H9 (cell line): ENCODE data around the gene GRIP2. TPM values are rescaled to one million over a fixed set of nuclear protein-coding genes. Genes with fewer than 3 reads are reported as not detected.

Experiments used
- DNase-seq: peaks from one replicate; pipeline ENCODE4 v3.0.0-alpha.2; 2017
- H2AFZ ChIP-seq: one replicate; pipeline ENCODE4 v1.6.1; 2013; ENCODE audit warnings: mild to moderate bottlenecking, low read length, control low read depth, moderate library complexity
- H2AK5ac ChIP-seq: 2 replicates; pipeline ENCODE4 v1.6.1; 2013; ENCODE audit warnings: low read length, control low read depth, mixed read lengths; ENCODE audit not compliant: insufficient read length
- H2BK120ac ChIP-seq: one replicate; pipeline ENCODE4 v1.6.1; 2013; ENCODE audit warnings: low read depth, mild to moderate bottlenecking, low read length, control low read depth, inconsistent platforms; ENCODE audit not compliant: poor library complexity, severe bottlenecking
- H2BK12ac ChIP-seq: 2 replicates; pipeline ENCODE4 v1.6.1; 2013; ENCODE audit warnings: low read length, control low read depth, mixed read lengths, low read depth; ENCODE audit not compliant: insufficient read length
- H2BK15ac ChIP-seq: 2 replicates; pipeline ENCODE4 v1.6.1; 2013; ENCODE audit warnings: low read depth, low read length, control low read depth
- H2BK20ac ChIP-seq: one replicate; pipeline ENCODE4 v1.6.1; 2013; ENCODE audit warnings: low read depth, mild to moderate bottlenecking, low read length, control low read depth, inconsistent platforms; ENCODE audit not compliant: poor library complexity, severe bottlenecking
- H2BK5ac ChIP-seq: 2 replicates; pipeline ENCODE4 v1.6.1; 2013; ENCODE audit warnings: low read length, control low read depth, mixed read lengths; ENCODE audit not compliant: insufficient read length
- H3K14ac ChIP-seq: 2 replicates; pipeline ENCODE4 v1.6.1; 2013; ENCODE audit warnings: low read length, control low read depth; ENCODE audit not compliant: insufficient read depth
- H3K18ac ChIP-seq: 2 replicates; pipeline ENCODE4 v1.6.1; 2013; ENCODE audit warnings: low read depth, mild to moderate bottlenecking, mixed read lengths, low read length, control low read depth; ENCODE audit not compliant: insufficient read length
- H3K23ac ChIP-seq: 2 replicates; pipeline ENCODE4 v1.6.1; 2013; ENCODE audit warnings: low read length, control low read depth, mixed read lengths, low read depth; ENCODE audit not compliant: insufficient read length
- H3K23me2 ChIP-seq: 2 replicates; pipeline ENCODE4 v1.6.1; 2013; ENCODE audit warnings: low read depth, mild to moderate bottlenecking, mixed read lengths, low read length, control low read depth; ENCODE audit not compliant: insufficient read length, poor library complexity, severe bottlenecking
- H3K27ac ChIP-seq: 2 replicates; pipeline ENCODE4 v1.5.1; 2013; ENCODE audit warnings: low read length, control low read depth, mixed read lengths, low read depth; ENCODE audit not compliant: insufficient read length
- H3K27me3 ChIP-seq: 2 replicates; pipeline ENCODE4 v1.6.1; 2013; ENCODE audit warnings: low read length, control low read depth, inconsistent platforms; ENCODE audit not compliant: insufficient read depth
- H3K4ac ChIP-seq: 2 replicates; pipeline ENCODE4 v1.6.1; 2013; ENCODE audit warnings: low read depth, mild to moderate bottlenecking, control low read depth, inconsistent platforms, low read length, moderate library complexity
- H3K4me1 ChIP-seq: 2 replicates; pipeline ENCODE4 v1.6.1; 2013; ENCODE audit warnings: low read length, control low read depth, inconsistent platforms; ENCODE audit not compliant: insufficient read depth
- H3K4me2 ChIP-seq: 2 replicates; pipeline ENCODE4 v1.6.1; 2013; ENCODE audit warnings: low read length, control low read depth, mixed read lengths; ENCODE audit not compliant: insufficient read length, insufficient read depth
- H3K56ac ChIP-seq: 2 replicates; pipeline ENCODE4 v1.6.1; 2013; ENCODE audit warnings: low read depth, mild to moderate bottlenecking, mixed read lengths, low read length, control low read depth; ENCODE audit not compliant: insufficient read length
- H3K79me1 ChIP-seq: 2 replicates; pipeline ENCODE4 v1.6.1; 2013; ENCODE audit warnings: low read depth, mild to moderate bottlenecking, moderate library complexity, low read length, control low read depth, inconsistent platforms; ENCODE audit not compliant: insufficient read depth, poor library complexity, severe bottlenecking
- H3K79me2 ChIP-seq: 2 replicates; pipeline ENCODE4 v1.6.1; 2013; ENCODE audit warnings: low read length, control low read depth, inconsistent platforms; ENCODE audit not compliant: insufficient read depth
- H3K9ac ChIP-seq: 2 replicates; pipeline ENCODE4 v1.6.1; 2013; ENCODE audit warnings: low read length, control low read depth, mixed read lengths; ENCODE audit not compliant: insufficient read length; ENCODE audit errors: extremely low read depth
- H3K9me3 ChIP-seq: one replicate; pipeline ENCODE4 v1.6.1; 2013; ENCODE audit warnings: low read depth, low read length, inconsistent platforms; ENCODE audit not compliant: control insufficient read depth
- H3T11ph ChIP-seq: one replicate; pipeline ENCODE4 v1.6.1; 2013; ENCODE audit warnings: mild to moderate bottlenecking, low read length, control low read depth, inconsistent platforms
- H4K20me1 ChIP-seq: one replicate; pipeline ENCODE4 v1.6.1; 2013; ENCODE audit not compliant: control insufficient read depth, insufficient read length, insufficient read depth
- H4K5ac ChIP-seq: 2 replicates; pipeline ENCODE4 v1.6.1; 2013; ENCODE audit warnings: low read depth, mild to moderate bottlenecking, mixed read lengths, low read length, control low read depth; ENCODE audit not compliant: insufficient read length
- H4K8ac ChIP-seq: replicated peaks from 2 replicates; pipeline ENCODE4 v1.6.1; 2013; ENCODE audit warnings: low read length, control low read depth, mixed read lengths, low read depth; ENCODE audit not compliant: insufficient read length
- H4K91ac ChIP-seq: 2 replicates; pipeline ENCODE4 v1.6.1; 2013; ENCODE audit warnings: low read depth, mild to moderate bottlenecking, moderate library complexity, mixed read lengths, low read length, control low read depth; ENCODE audit not compliant: insufficient read length
- H3K27ac Mint-ChIP-seq, 3 experiments: 2 replicates in 2 of 3; 3 replicates in 1 of 3; pipeline ENCODE4 v1.8.0; 2020 to 2021; ENCODE audit warnings: mixed read lengths in 3 of 3, mild to moderate bottlenecking in 1 of 3, moderate library complexity in 1 of 3
- H3K27me3 Mint-ChIP-seq: 2 replicates; pipeline ENCODE4 v1.8.0; 2021; ENCODE audit warnings: low read depth, mild to moderate bottlenecking, moderate library complexity, mixed read lengths
- H3K36me3 Mint-ChIP-seq, 3 experiments: 2 replicates in 2 of 3; 3 replicates in 1 of 3; pipeline ENCODE4 v1.8.0; 2020 to 2021; ENCODE audit warnings: low read depth in 3 of 3, mixed read lengths in 3 of 3; ENCODE audit not compliant: insufficient read depth in 1 of 3
- H3K4me1 Mint-ChIP-seq, 2 experiments: 2 replicates each; pipeline ENCODE4 v1.8.0; 2020; ENCODE audit warnings: mixed read lengths in 2 of 2
- H3K4me3 Mint-ChIP-seq, 2 experiments: 2 replicates in 1 of 2; 3 replicates in 1 of 2; pipeline ENCODE4 v1.8.0; 2020 to 2021; ENCODE audit warnings: mild to moderate bottlenecking in 2 of 2, mixed read lengths in 2 of 2, moderate library complexity in 1 of 2
- H3K9me3 Mint-ChIP-seq, 2 experiments: 2 replicates in 1 of 2; 3 replicates in 1 of 2; pipeline ENCODE4 v1.8.0; 2020; ENCODE audit warnings: mild to moderate bottlenecking in 2 of 2, mixed read lengths in 2 of 2, moderate library complexity in 1 of 2
- CTCF ChIP-seq: fragments of 200-600 bp; sonication (generic); conservative IDR thresholded peaks from 3 replicates; pipeline ENCODE4 v1.8.0; 2021; ENCODE audit warnings: antibody characterized with exemption, mild to moderate bottlenecking
- WGBS: extraction: QIAGEN DNeasy Blood & Tissue Kit; methylation state at CpG from one replicate; pipeline ENCODE4 v1.1.7; 2013; ENCODE audit warnings: missing lambda C conversion rate, low lambda C conversion rate, mixed read lengths; ENCODE audit not compliant: insufficient read length; ENCODE audit errors: extremely low coverage; 5-methylcytosine and 5-hydroxymethylcytosine counted together
- total RNA-seq: library from RNA; stranded (reverse); gene quantifications from 2 replicates; pipeline ENCODE4 v1.2.1, GENCODE V29; 2021

The GRIP2 gene
- total RNA-seq, 1 experiment from 2014 or later: 3.1 TPM

- peaks cover 10 to 14% of the 10 kb centered on the region in 2 experiments for H3K4me1 Mint-ChIP-seq
- no peaks in the 10 kb centered on the region for H3K23me2 ChIP-seq
These were observed 7.6 kb upstream of the GRIP2 start for GRCh38 chr3:14547693-14548092.

More at GRCh38 chr3:14547693-14548092, 7.6 kb upstream of the GRIP2 start:
- Mint-ChIP-seq H3K36me3 (no peaks in the 10 kb centered on the region), H3K27ac (no peak overlapping the region), H3K4me3 (no peak overlapping the region), H3K27me3 (peaks cover 18% of the 10 kb centered on the region), H3K9me3 (no peaks in the 10 kb centered on the region)
- Histone ChIP-seq H4K8ac (no peak overlapping the region), H3T11ph (no peak overlapping the region), H4K20me1 (peaks cover 2% of the 10 kb centered on the region), H3K79me1 (no peaks in the 10 kb centered on the region), H3K4ac (no peak overlapping the region), H3K9me3 (no peaks in the 10 kb centered on the region), H3K27ac (no peak overlapping the region), H3K4me2 (no peak overlapping the region), H4K5ac (no peak overlapping the region), H2AFZ (no peak overlapping the region), H2BK12ac (no peak overlapping the region), H2BK5ac (no peak overlapping the region), H3K18ac (no peak overlapping the region), H3K14ac (no peak overlapping the region), H3K9ac (no peak overlapping the region), H3K27me3 (no peaks in the 10 kb centered on the region), H2BK20ac (no peak overlapping the region), H3K23ac (no peak overlapping the region), H3K79me2 (no peaks in the 10 kb centered on the region), H3K4me1 (no peaks in the 10 kb centered on the region), H2BK15ac (no peak overlapping the region), H3K56ac (no peak overlapping the region), H2AK5ac (no peak overlapping the region), H4K91ac (no peak overlapping the region), H2BK120ac (no peak overlapping the region)
- no peak for DNase-seq
- no CpG with 5 or more reads among the region's 2 CpGs for WGBS
- no peak for TF ChIP-seq CTCF
